Gastrocnemius medialis (tissue), 4 donors: ENCODE measurements around the gene PPP2R3B. TPM values are rescaled to one million over a fixed set of nuclear protein-coding genes. Genes with fewer than 3 reads are reported as not detected.

Source experiments
- ATAC-seq, 2 donors: fragments of 150-250 bp; one replicate each; pipeline ENCODE4 v1.9.1; 2016
- DNase-seq, 2 donors: peaks; one replicate each; pipeline ENCODE4 v3.0.0-alpha.2; 2019
- H3K27ac ChIP-seq, 4 donors: fragments of 200-600 bp; sonication (generic); 1 replicate in 1 of 4; 2 replicates in 3 of 4; pipeline ENCODE4 v1.5.1; 2016 to 2018; ENCODE audit warnings: mild to moderate bottlenecking in 2 of 4, moderate library complexity in 1 of 4
- H3K27me3 ChIP-seq, 3 donors: fragments of 200-600 bp; sonication (generic) in 2 of 3; 1 replicate in 1 of 3; 2 replicates in 2 of 3; pipeline versions ENCODE4 v1.5.1 to v1.6.0; 2016 to 2019; ENCODE audit warnings: mild to moderate bottlenecking in 1 of 3, moderate library complexity in 1 of 3
- H3K36me3 ChIP-seq, 2 donors: fragments of 200-600 bp; sonication (generic) in 1 of 2; one replicate each; pipeline ENCODE4 v1.5.1; 2017 to 2018
- H3K4me1 ChIP-seq, 2 donors: fragments of 200-600 bp; sonication (generic) in 1 of 2; one replicate each; pipeline ENCODE4 v1.5.1; 2016 to 2017; ENCODE audit warnings: mild to moderate bottlenecking in 2 of 2
- H3K4me3 ChIP-seq, 4 donors: fragments of 200-600 bp; sonication (generic) in 3 of 4; 1 replicate in 1 of 4; 2 replicates in 3 of 4; pipeline ENCODE4 v1.5.1; 2016 to 2019; ENCODE audit warnings: mild to moderate bottlenecking in 2 of 4
- H3K9me3 ChIP-seq, 3 donors: fragments of 200-600 bp; sonication (generic) in 2 of 3; 1 replicate in 1 of 3; 2 replicates in 2 of 3; pipeline ENCODE4 v1.5.1; 2016 to 2019
- CTCF ChIP-seq, 5 experiments: fragments of 450-650 bp in 3 of 5; fragments of 200-600 bp in 2 of 5; sonication (generic) in 2 of 5; IDR thresholded peaks in 4 of 5; conservative IDR thresholded peaks in 1 of 5; 1 replicate in 4 of 5; 2 replicates in 1 of 5; pipeline ENCODE4 v1.5.1; 2016 to 2019; ENCODE audit warnings: antibody characterized with exemption in 5 of 5, mild to moderate bottlenecking in 3 of 5, moderate library complexity in 3 of 5
- POLR2A ChIP-seq, 2 donors: fragments of 450-650 bp; IDR thresholded peaks; one replicate each; pipeline ENCODE4 v1.6.1; 2017; ENCODE audit warnings: antibody characterized with exemption in 2 of 2, mild to moderate bottlenecking in 2 of 2, moderate library complexity in 2 of 2
- in situ Hi-C, 4 donors: fragments of 200-750 bp; cut with MboI; loops; one replicate each; pipeline versions ENCODE4 v1.15.0 to v1.8.0; 2017; ENCODE audit warnings: low sequenced_read_pairs in 4 of 4
- intact Hi-C: fragments of 100-400 bp; cut with DNase I; formaldehyde crosslinking; loops from one replicate; pipeline ENCODE4 v1.15.1; 2023; ENCODE audit warnings: low total_unique reads
- total RNA-seq, 4 donors: library from RNA; depleted of rRNA; stranded (reverse); fragments of >200 nt; gene quantifications; one replicate each; pipeline versions ENCODE4 v1.1.0 to v1.2.3, GENCODE V29; 2016

PPP2R3B gene
- total RNA-seq, 4 donors from 2014 or later, result 53.8 to 103 (median 69.4) TPM

DNA sequence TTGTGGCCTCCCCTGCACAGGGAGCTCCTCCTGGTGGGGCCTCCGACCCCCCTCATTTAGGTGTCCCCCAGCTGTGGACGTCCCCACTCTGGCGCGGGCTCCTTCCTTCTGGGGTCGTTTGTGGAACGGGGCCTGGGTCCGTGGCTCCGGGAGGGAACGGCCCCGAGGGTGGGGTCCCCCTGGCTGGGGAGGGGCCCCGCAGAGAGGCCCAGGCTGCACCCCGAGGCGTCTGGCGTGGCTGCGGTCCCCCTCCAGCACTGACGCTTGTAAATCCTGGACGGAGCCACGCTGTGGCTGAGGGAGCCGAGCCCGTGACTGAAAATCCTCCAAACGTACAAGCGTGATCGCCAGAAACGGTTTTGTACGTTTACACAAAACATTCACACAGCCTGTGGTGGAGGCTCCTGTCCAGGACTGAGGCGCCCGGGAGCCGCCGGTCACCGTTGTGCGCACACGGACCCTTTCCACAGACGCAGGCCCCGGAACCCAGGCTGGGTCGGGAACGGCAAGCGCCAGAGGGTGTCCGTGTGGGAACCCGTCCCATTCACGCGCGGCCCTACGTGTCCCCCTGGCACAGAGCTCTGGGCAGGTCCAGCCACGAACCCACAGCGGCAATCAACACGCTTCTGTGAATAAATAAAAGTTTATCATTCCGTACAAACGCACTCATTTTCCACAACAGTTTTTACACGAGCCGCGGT is 52.9 kb downstream of the PPP2R3B start:
- no peak overlapping the region for H3K27ac ChIP-seq
- H3K36me3 ChIP-seq, result peaks cover 5 to 32% of the 10 kb centered on the region in 2 donors
- no peak overlapping the region for H3K4me3 ChIP-seq
- TF ChIP-seq CTCF (IDR thresholded peaks at IDR 0.05 in 4 of 5, conservative IDR thresholded peaks at IDR 0.05 in 1 of 5) (no peak), POLR2A (IDR thresholded peaks at IDR 0.05) (no peak)
- intact Hi-C loops (no loop called here), in situ Hi-C loops (no loop called here)
- ATAC-seq (no peak), DNase-seq (no peak)
- no peaks in the 10 kb centered on the region for H3K9me3 ChIP-seq
- peaks cover 0 to 4% of the 10 kb centered on the region in 2 donors for H3K4me1 ChIP-seq
- H3K27me3 ChIP-seq, result no peaks in the 10 kb centered on the region

DNA sequence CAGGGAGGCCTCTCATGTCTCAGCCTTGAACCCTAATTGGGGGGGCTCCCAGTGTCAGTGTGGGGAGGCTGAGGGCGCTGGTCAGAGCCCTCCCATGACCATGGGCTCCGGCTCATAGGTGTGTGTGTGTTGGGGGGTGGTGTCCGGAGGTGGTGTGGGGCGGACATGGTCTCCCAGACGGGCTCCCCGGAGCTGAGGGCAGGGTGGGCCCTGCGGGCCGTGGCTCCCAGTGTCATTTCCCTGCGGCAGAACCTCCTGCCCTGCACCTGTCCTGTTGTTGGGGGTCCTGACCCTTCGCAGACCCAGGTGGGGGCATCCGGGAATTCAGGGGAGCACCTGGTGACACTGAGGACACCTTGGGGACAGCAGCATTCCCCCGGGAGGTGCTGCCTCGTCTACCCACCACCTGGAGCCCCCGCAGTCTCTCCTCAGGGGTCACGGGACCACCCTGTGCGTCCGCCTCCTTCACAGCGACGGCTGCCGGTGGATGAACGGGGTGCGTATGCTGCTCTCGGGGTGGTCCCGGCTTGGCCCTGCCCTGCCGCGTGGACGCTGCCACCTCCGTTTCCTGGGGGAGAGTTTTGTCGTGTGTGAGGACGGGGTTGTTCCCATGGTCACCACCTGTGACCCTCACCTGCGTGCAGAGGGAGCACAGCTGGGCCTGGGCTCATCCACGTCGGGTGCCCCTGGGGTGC is 53.6 kb downstream of the PPP2R3B start:
- no peak overlapping the region for H3K27ac ChIP-seq
- DNase-seq, result no peak
- intact Hi-C loops, result no loop called here
- no peak for TF ChIP-seq POLR2A (IDR thresholded peaks at IDR 0.05)
- TF ChIP-seq CTCF (IDR thresholded peaks at IDR 0.05 in 4 of 5, conservative IDR thresholded peaks at IDR 0.05 in 1 of 5), result no peak
- in situ Hi-C loops, result no loop called here
- peaks cover 0 to 4% of the 10 kb centered on the region in 2 donors for H3K4me1 ChIP-seq
- H3K27me3 ChIP-seq, result no peaks in the 10 kb centered on the region
- H3K4me3 ChIP-seq, result no peak overlapping the region
- ATAC-seq, result no peak
- H3K9me3 ChIP-seq, result no peaks in the 10 kb centered on the region
- peaks cover 5 to 26% of the 10 kb centered on the region in 2 donors for H3K36me3 ChIP-seq

GRCh38 chrX:332496-332860 is 54.2 kb downstream of the PPP2R3B start:
- H3K36me3 ChIP-seq, result peaks cover 5 to 20% of the 10 kb centered on the region in 2 donors
- no peak overlapping the region for H3K27ac ChIP-seq
- ATAC-seq, result no peak
- TF ChIP-seq CTCF (IDR thresholded peaks at IDR 0.05 in 4 of 5, conservative IDR thresholded peaks at IDR 0.05 in 1 of 5), result no peak
- no peak for TF ChIP-seq POLR2A (IDR thresholded peaks at IDR 0.05)
- H3K9me3 ChIP-seq, result no peaks in the 10 kb centered on the region
- no peak overlapping the region for H3K4me3 ChIP-seq
- in situ Hi-C loops, result no loop called here
- no peak for DNase-seq
- H3K27me3 ChIP-seq, result no peaks in the 10 kb centered on the region
- intact Hi-C loops, result no loop called here
- peaks cover 0 to 4% of the 10 kb centered on the region in 2 donors for H3K4me1 ChIP-seq

DNA sequence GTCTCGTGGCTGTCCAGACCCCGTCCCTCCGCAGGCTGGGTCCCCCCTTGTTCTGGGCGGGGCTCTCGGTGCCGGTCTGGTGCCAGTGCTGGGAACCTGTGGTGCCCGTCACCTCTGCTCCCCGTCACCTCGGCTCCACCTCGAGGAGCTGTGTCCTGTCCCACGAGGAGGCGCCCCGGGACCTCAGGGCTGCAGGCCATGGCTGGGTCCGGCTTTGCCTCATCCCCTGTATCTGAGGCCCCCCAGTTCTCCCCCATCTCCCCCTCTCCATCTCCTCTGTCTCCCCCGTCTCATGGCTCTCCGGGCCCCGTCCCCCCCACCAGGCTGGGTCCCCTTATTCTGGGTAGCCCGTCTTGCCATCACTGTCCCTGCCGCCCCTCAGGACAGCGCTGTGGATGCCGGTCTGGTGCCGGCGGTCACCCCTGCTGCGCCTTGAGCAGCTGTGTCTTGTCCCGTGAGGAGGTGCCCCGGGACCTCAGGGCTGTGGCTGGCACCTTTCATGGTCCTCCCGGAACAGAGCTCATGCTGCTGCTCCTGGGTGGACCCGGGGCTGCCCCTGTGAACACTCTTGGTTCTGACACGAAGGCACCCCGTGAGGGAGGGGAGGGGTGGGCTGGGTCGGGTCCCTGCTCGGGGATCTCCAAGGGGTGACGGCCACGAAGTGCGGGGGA is 54.7 kb downstream of the PPP2R3B start:
- no peak for TF ChIP-seq CTCF (IDR thresholded peaks at IDR 0.05 in 4 of 5, conservative IDR thresholded peaks at IDR 0.05 in 1 of 5)
- TF ChIP-seq POLR2A (IDR thresholded peaks at IDR 0.05), result no peak
- Histone ChIP-seq H3K4me3 (peak overlapping the region in 1 of 4 donors; percentile 11), H3K27ac (no peak overlapping the region), H3K9me3 (no peaks in the 10 kb centered on the region), H3K36me3 (peaks cover 5 to 17% of the 10 kb centered on the region in 2 donors), H3K4me1 (peaks cover 0 to 4% of the 10 kb centered on the region in 2 donors), H3K27me3 (no peaks in the 10 kb centered on the region)
- ATAC-seq, result peak in 1 of 2 donors; percentile 17
- in situ Hi-C loops (no loop called here), intact Hi-C loops (no loop called here)
- no peak for DNase-seq
